GM20000 (cell line): ENCODE results near the gene ADAMTS15.

Experiments
- DNase-seq: peaks from one replicate; pipeline ENCODE4 v3.0.0; 2012; ENCODE audit warnings: low spot score
- CTCF ChIP-seq: IDR thresholded peaks from 2 replicates; pipeline ENCODE4 v1.5.1; 2012; ENCODE audit warnings: mild to moderate bottlenecking, control low read depth; ENCODE audit errors: extremely low read depth, missing control alignments

The ADAMTS15 gene

GRCh38 chr11:130448416-130449309, at the start of gene ADAMTS15:
Gene ADAMTS15, plus strand, starts transcription at chr11:130448645. Its CDS starts 329 bp downstream, at chr11:130448974.
- DNase-seq, result peak; percentile 65
- TF ChIP-seq CTCF, result no peak

GRCh38 chr11:130399196-130399595, 49.2 kb upstream of the ADAMTS15 start:
- no peak for TF ChIP-seq CTCF

GRCh38 chr11:130400781-130401483, 47.5 kb upstream of the ADAMTS15 start:
- no peak for DNase-seq
- no peak for TF ChIP-seq CTCF

More at GRCh38 chr11:130399196-130399595, 49.2 kb upstream of the ADAMTS15 start:
- DNase-seq, result no peak

- no peak for TF ChIP-seq CTCF
- DNase-seq, result no peak
Observed at GRCh38 chr11:130402570-130402969, 45.9 kb upstream of the ADAMTS15 start.

GRCh38 chr11:130403271-130403804, 45.1 kb upstream of the ADAMTS15 start:
- no peak for TF ChIP-seq CTCF
- no peak for DNase-seq

- no peak for DNase-seq
- TF ChIP-seq CTCF, result no peak
Observed at GRCh38 chr11:130403967-130404366, 44.5 kb upstream of the ADAMTS15 start.

GRCh38 chr11:130404727-130405126, 43.7 kb upstream of the ADAMTS15 start:
- TF ChIP-seq CTCF, result no peak
- DNase-seq, result no peak
